IPS-NIHi7 (cell line): ENCODE data around the gene OR2B3.
"Not testable (repeated sequence)": the region's sequence is repeated elsewhere in the genome, so short reads cannot be mapped to it uniquely, and the experiment has no call there.

ENCODE experiments used
- DNase-seq: peaks from one replicate; pipeline ENCODE4 v3.0.0; 2012; ENCODE audit warnings: mixed read lengths; ENCODE audit errors: extremely low spot score

Gene OR2B3, protein sequence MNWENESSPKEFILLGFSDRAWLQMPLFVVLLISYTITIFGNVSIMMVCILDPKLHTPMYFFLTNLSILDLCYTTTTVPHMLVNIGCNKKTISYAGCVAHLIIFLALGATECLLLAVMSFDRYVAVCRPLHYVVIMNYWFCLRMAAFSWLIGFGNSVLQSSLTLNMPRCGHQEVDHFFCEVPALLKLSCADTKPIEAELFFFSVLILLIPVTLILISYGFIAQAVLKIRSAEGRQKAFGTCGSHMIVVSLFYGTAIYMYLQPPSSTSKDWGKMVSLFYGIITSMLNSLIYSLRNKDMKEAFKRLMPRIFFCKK

DNA sequence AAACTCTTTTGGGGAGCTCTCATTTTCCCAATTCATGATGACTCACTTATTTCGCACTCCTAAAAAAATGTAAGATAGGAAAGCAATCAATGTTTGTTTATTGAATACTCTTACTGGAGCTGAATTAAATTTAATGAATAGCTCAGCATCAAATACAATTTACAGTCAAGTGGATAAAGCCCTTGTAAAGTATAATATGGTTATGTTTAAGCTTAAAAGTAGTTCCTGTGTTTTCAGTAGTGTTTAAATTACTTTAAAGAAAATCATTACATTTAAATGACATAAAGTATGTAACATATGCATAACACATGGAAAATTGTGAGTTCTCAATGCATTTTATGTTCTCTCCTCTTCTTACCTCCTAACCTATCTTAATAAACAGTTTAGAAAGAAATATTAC lies at the start of gene OR2B3:
OR2B3 (minus strand) TSS at position 101 of the 400 bp plus-strand sequence; CDS start at position 36, 65 bp downstream.
- no peak for DNase-seq

DNA sequence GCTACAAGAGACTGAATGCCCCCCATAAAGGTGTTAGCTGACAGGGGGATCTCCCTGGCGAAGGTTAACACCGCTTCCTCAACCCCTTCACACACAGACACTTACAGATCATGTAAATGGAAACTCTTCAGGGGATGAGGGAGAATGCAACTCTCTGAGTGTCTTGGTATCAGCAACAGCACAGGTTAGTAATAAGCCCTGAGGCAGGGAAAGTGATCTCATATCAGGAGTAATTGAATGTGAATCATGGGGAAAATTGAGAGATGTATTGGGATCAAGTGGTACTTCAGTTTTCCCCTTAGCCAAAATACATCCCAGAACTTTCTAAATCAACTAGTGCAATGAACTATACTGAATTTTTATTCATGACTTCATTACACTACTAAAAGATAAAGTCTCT lies 44.6 kb upstream of the OR2B3 start:
- DNase-seq, result no peak

DNA sequence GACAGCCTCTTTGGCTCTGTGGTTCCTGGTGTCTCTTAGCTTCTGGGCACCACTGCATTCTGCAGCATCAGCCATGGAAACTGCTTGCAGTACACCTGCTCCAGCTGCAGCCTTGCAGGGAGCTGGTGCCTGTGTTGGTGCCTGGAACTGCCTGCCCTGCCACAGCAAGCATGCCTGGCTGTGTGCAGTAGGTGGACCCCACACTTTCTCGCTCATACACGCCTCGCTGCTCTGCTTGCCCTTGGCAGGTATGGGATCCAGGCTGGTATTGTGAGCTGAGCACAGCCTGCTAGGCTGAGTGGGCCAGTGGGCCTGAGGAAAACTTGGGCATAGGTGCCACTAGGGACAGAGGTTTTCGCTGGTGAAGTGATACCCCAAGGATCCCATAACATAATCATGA lies 43.5 kb upstream of the OR2B3 start:
- no peak for DNase-seq

DNA sequence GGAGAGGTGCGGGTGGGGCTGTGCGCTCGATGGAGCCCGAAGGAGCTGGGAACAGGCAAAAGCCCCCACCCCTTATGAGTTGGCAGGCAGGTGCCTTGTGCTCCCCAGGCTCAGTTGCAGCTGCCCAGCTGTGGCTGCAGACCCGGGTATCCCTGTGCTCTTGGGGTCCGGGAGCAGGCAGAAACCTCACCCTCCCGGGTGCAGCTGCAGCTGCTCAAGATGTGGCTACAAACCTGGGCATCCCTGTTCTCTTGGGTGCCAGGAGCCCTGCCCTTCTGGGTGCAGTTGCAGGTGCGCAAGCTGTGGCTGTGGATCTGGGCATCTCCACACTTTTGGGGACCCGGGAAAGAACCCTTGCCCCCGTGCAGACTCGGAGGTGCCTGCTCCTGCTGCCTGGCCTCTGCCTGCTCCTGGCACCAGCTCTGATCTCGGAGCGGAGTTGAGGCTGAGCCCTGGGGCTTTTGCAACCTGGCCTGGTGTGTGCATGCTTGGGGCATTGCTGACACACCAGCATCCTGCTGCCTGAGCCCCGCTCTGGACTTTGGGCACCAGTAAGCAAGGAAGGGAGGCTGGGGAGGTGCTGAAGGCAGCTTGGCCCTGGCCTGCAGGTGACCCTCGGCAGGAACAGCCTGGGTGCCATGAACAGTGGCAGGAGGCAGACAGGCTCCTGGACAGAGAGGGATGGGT lies 42.4 kb upstream of the OR2B3 start:
- no peak for DNase-seq

DNA sequence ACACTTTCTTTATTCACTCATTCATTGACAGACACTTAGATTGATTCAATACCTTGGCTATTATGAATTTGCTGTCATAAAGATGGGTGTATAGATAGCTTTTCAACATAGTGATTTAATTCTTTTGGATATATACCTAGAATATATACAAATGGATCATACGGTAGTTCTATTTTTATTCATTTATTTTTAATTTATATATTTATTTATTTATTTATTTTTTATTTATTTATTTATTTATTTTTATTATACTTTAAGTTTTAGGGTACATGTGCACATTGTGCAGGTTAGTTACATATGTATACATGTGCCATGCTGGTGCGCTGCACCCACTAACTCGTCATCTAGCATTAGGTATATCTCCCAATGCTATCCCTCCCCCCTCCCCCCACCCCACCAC lies 27.9 kb upstream of the OR2B3 start:
- not testable (repeated sequence) for DNase-seq

DNA sequence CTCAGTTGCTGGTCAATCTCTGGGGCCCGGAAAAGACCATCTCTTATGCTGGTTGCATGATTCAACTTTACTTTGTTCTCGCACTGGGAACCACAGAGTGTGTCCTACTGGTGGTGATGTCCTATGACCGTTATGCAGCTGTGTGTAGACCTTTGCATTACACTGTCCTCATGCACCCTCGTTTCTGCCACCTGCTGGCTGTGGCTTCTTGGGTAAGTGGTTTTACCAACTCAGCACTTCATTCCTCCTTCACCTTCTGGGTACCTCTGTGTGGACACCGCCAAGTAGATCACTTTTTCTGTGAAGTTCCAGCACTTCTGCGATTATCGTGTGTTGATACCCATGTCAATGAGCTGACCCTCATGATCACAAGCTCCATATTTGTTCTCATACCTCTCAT lies 25.0 kb upstream of the OR2B3 start:
- no peak for DNase-seq

DNA sequence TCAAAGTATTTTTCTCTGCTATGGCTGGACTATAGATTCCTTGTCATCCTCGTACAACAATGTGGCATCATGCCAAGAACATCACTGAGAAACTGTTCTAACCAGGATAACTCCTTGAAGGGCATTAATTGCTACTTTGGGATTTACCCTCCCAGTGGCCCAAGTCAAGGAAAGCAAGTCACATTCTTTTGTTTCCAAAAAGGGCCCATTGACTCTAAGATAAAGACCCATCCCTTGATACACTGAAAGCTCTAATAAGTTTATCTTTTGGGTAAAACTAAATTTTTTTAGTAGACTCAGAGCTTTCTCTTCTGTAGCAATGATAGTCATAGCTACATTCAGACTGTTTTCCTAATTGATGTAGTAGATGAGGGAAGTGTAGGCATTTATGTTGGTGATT lies 20.6 kb upstream of the OR2B3 start, which contains the start of gene OR2J3:
OR2J3 (plus strand) TSS at position 301 of the 400 bp plus-strand sequence. CDS start 3,833 bp downstream, outside the sequence.
- DNase-seq, result no peak

DNA sequence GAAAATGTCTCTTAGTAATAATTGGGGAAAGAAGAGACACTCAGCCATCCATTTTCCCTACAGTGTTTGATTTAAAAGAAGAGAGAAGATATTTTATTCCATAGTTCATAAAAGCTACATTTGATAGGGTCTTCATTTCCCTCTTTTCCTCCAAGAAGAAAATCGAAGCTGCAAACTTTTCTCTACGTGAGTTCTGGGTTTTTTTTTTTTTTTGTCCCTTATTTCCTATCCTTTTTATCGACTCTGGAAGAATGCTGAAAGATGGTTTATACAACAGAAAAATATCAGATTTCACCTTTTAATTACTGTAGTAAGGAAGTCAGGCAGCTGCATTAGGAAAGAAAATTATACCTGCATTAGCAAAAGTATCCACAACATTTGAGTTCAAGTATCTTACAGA lies 12.1 kb upstream of the OR2B3 start, which contains the start of gene OR2J1:
OR2J1 (plus strand) TSS at position 301 of the 400 bp plus-strand sequence. CDS start 1,453 bp downstream, outside the sequence.
- no peak for DNase-seq

DNA sequence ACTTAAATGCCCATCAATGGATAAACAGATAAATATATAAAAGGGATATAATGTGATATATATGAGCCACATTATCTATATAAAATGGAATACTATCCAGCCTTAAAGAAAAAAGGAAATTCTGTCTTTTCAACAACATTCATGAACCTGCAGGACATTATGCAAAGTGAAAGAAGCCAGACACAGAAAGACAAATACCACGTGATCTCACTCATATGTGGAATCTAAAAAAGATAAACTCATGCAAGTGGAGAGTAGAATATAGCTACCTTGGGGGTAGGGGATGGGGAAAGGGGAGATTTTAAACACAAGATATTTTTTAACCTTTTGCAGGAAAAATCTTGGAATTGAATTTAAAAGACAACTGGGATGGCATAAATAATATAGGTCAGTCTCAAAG lies 10.7 kb upstream of the OR2B3 start:
- DNase-seq, result no peak

DNA sequence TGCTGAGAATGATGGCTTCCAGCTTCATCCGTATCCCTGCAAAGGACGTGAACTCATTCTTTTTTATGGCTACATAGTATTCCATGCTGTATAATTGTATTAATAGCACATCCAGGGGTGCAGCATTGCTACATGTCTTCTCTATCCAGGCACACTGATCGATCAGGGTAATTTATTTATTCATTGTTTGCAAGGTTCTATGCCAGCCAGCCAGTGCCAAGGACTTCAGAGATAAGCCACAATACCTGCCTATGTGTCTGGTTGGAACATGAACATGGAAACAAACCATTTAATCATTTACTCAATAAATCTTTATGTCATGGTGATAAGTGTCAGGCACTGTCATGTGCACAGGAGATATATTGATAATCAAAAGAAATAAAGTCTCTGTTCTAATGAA lies 5.8 kb upstream of the OR2B3 start:
- DNase-seq, result no peak

DNA sequence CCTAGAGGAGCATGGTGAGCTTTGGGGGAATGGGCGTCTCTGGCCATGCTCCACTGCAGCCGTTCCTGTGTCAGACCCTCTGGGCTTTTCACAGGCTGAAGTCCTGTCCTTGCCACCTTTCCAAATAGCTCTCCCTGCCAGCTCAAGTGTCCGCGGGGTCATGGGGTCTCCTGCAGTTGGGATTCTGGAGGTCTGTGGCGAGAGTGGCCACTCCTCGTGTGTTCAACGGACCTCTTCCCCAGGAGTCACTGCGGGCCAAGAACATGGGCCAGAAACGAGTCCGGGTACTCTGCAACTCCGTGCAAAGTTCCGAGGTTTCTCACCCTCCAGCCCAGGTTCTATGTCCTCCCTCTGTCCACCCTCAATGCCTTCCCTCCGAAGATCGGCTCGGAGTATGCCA lies 4.7 kb downstream of the OR2B3 start:
- DNase-seq, result no peak

DNA sequence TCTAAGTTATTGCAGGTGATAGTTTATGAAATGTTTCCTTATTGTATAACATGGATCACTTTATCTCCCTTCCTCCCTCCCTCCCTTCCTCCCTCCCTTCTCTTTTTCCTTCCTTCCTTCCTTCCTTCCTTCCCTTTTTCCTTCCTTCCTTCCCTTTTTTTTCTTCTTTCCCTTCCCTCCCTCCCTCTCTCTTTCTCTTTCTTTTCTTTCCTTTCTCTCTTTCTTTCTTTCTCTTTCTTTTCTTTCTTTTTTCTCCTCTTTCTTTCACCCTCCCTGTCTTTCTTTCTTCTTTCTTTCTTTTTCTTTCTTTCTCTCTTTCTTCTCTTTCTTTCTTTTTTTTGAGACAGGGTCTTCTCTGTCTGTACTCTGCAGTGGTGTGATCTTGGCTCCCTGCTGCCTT lies 5.8 kb downstream of the OR2B3 start:
- no peak for DNase-seq

DNA sequence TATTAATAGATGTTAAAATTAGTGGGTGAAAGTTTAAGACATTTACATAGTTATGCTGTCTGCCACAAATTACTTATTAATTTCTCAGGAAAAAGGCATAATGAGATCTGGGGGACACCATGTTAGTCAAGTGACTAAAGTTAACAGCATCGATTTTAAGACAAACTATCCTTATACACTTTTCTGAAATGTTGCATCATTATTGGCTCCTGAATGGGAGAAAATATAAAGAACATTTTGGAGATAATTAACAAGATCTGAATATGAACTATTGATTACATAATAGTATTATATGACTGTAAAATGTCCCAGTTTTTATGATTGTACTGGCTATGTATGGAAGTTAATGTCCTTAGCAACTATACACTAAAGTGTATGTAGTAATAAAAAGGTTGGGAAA lies 7.9 kb downstream of the OR2B3 start:
- no peak for DNase-seq

DNA sequence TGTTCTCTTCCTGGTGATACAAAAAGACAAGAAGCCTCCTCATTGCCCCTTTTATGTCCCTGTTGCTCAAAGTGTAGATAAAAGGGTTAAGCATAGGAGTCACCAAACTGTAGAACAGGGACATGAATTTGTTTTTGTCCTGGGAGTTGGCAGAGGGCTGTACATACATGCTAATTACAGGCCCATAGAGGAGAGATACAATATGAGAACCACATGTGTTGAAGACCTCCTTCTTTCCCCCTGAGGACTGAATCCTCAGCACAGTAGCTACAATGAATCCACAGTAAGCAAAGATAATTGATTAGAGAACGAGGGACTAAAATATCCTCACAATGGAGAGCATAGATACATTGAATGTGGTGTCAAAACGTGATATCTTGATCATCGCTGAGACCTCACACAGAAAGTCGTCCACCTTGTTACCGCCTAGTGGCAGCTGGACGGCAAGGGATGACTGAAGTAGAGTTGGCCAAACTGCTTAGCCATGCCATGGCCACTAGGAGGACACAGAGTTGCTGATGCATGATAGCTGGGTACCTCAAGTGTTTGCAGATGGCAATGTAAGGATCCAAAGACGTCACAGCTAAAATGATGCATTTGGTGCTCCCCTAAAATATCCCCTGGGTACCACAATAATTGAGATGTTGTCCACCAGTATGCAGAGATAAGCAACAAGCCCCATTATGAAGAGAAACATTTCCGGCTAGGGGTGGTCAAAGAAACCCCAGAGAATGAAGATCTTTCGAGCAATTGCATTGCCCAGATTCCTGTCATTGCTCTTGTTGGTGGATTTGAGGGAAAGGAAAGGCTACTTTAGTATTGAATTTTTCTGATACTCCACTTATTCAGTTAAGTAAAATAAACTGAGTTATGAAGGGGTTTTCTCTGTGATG lies 15.0 kb downstream of the OR2B3 start:
- DNase-seq, result peak; percentile 87

DNA sequence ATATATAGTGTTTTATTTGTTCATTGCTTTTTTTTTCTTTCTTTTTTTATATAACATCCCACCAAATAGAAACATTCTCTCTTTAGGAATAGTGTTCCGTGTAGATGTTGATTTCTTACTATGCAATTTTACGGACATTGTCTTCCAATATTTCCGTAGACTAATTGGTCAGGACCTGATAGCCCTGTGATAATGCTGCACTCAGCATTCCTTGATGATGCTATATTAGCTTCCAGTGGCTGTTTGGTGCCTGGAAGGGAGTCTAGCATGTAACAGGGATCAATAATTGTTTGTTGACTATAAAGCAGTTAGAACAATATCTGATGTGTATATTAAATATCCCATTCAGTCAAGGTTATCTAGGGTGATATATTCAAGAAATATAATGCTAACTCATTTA lies 35.4 kb downstream of the OR2B3 start:
- DNase-seq, result no peak

DNA sequence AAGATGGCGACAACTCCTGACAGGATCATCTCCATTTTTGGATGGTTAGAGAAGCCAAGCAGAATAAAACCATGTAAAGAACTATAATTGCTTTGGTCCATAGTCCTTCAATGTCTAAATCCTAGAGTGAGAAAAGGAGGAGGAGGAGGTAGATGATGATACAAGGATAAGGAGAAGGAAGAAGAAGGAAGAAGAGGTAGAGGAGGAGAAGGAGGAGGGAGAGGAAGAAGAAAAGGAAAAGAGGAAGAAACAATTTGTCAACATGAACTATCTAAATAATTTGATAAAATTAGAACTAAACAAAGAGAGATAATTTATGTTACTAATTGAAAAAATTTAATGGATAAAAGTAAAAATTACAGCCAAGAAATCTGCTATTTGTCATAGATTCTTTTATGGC lies 42.0 kb downstream of the OR2B3 start, which contains the start of gene OR2W1:
OR2W1 (minus strand) TSS at position 101 of the 400 bp plus-strand sequence; CDS start at position 101, 0 bp downstream.
- DNase-seq, result no peak
